Esophagus squamous epithelium (tissue), 4 donors: ENCODE measurements around the gene BTNL2.
"Not testable (repeated sequence)": the region's sequence is repeated elsewhere in the genome, so short reads cannot be mapped to it uniquely, and the experiment has no call there.

Source experiments
- CTCF ChIP-seq, 6 experiments: fragments of 450-650 bp in 4 of 6; fragments of 200-600 bp in 2 of 6; sonication (generic) in 2 of 6; IDR thresholded peaks; one replicate each; pipeline ENCODE4 v1.5.1; 2016 to 2019; ENCODE audit warnings: antibody characterized with exemption in 6 of 6, mild to moderate bottlenecking in 4 of 6, moderate library complexity in 4 of 6
- POLR2A ChIP-seq, 4 donors: fragments of 450-650 bp; IDR thresholded peaks; one replicate each; pipeline ENCODE4 v1.6.1; 2017; ENCODE audit warnings: antibody characterized with exemption in 4 of 4, mild to moderate bottlenecking in 4 of 4, moderate library complexity in 3 of 4

DNA sequence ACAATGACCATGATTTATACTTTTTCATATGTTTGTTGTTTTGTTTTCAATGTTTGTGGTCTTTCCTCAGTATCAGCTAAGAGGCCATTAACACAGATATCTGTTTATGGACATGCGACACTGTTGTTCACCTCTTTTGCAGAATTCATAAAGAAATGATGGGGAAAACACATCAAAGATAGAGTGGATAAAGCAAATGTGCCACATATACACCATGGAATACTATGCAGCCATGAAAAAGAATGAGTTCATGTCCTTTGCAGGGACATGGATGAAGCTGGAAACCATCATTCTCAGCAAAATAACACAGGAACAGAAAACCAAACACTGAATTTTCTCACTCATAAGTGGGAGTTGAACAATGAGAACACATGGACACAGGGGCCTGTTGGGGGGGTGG is 27.0 kb upstream of the BTNL2 start:
- TF ChIP-seq CTCF, POLR2A (IDR thresholded peaks at IDR 0.05): not testable (repeated sequence)
